Measurements from ENCODE around the gene MDC1. TPM values are rescaled to one million over a fixed set of nuclear protein-coding genes. Genes with fewer than 3 reads are reported as not detected.
A peak's percentile ranks its signal among the peaks of the same experiment; 100 is the strongest.

The MDC1 gene
- total and polyA plus RNA-seq, 2 of the 13 experiments (the other 11 are each of a cell fraction or from before 2014, with no cell fraction given): 8.4 to 14.0 TPM

DNA sequence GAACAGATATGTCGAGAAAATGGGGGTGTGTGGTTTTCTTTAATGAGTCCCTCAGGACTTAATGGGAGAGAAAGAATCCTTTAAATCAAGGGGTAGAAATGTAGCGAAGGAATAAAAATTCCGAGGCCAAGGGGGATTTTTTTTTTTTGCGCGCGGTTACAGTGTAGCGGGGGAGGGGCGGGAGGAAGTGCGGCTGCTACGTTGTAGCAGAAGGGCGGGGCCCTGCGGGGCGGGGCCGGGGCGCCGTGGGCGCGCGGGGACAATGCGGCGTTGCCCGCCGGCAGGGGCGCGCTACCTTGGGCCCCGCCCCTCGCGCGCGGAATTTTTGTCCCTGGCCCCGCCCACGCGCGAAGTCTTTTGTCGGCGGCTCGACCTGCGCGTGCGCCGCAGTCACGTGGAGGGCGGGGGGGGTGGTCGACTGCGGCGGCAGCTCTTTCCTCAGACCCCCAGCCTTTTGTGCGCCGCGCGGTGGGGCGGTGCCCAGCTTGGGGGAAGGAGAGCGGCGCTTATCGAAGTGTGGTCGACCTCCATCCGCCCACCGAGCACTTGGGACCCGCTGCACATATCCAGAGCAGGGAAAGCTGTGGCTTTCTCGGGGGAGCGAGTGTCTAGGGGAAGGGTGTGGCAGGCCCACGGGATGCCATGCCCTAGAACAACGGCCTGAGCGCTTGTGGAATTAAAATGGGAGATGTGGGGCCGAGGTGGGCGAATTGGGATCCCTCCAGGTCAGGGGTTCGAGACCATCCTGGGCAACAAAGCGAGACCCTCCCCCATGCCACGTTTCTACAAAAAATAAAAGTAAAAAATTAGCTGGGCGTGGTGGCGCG, 4.3 kb upstream of the MDC1 start (continued):
- TF ChIP-seq TP53 (CRISPR knock-in tag; conservative IDR thresholded peaks at IDR 0.05) (0 out of 2 replicates have a peak, but pooled peaks have one; percentile 2), ZNF737 (CRISPR knock-in tag; IDR thresholded peaks at IDR 0.05; ENCODE audit: borderline replicate concordance) (no peak), ZNF329 (CRISPR knock-in tag; IDR thresholded peaks at IDR 0.05; ENCODE audit: low read depth) (0 out of 2 replicates have a peak, but pooled peaks have one; percentile 60), SETDB1 (CRISPR knock-in tag; IDR thresholded peaks at IDR 0.05; ENCODE audit: borderline replicate concordance) (no peak), TAF1 (CRISPR knock-in tag; IDR thresholded peaks at IDR 0.05) (peak; percentile 67), GABPA (IDR thresholded peaks at IDR 0.05; ENCODE audit: low read depth, low read length) (peak; percentile 35; the same call in 1 of the 2 replicates), GABPA (CRISPR knock-in tag; IDR thresholded peaks at IDR 0.05; ENCODE audit: low read depth) (peak; percentile 64; the same call in 1 of the 2 replicates), EP300 (IDR thresholded peaks at IDR 0.05; ENCODE audit: low read depth in 2 of 2, low read length in 2 of 2) (no peak; a peak in 1 of 4 replicates), EP300 (CRISPR knock-in tag; IDR thresholded peaks at IDR 0.05; ENCODE audit: borderline replicate concordance) (peak; percentile 52; the same call in 1 of the 2 replicates), TARDBP (CRISPR knock-in tag; IDR thresholded peaks at IDR 0.05) (peak; percentile 80), SMAD9 (CRISPR knock-in tag; IDR thresholded peaks at IDR 0.05) (no peak), IRF2 (CRISPR knock-in tag; IDR thresholded peaks at IDR 0.05) (peak; percentile 78), MIXL1 (CRISPR knock-in tag; IDR thresholded peaks at IDR 0.05) (no peak), CHD2 (IDR thresholded peaks at IDR 0.05; ENCODE audit: low read depth, low read length) (peak; percentile 80), GFI1 (CRISPR knock-in tag; IDR thresholded peaks at IDR 0.05; ENCODE audit: borderline replicate concordance) (no peak), ARNT2 (CRISPR knock-in tag; IDR thresholded peaks at IDR 0.05; ENCODE audit: low read depth) (peak; percentile 69), MYNN (CRISPR knock-in tag; IDR thresholded peaks at IDR 0.05; ENCODE audit: low read depth) (peak; percentile 57; the same call in 1 of the 2 replicates), SP1 (IDR thresholded peaks at IDR 0.05) (no peak), SP1 (CRISPR knock-in tag; IDR thresholded peaks at IDR 0.05) (peak; percentile 92)
- TF ChIP-seq, protein P1, sequence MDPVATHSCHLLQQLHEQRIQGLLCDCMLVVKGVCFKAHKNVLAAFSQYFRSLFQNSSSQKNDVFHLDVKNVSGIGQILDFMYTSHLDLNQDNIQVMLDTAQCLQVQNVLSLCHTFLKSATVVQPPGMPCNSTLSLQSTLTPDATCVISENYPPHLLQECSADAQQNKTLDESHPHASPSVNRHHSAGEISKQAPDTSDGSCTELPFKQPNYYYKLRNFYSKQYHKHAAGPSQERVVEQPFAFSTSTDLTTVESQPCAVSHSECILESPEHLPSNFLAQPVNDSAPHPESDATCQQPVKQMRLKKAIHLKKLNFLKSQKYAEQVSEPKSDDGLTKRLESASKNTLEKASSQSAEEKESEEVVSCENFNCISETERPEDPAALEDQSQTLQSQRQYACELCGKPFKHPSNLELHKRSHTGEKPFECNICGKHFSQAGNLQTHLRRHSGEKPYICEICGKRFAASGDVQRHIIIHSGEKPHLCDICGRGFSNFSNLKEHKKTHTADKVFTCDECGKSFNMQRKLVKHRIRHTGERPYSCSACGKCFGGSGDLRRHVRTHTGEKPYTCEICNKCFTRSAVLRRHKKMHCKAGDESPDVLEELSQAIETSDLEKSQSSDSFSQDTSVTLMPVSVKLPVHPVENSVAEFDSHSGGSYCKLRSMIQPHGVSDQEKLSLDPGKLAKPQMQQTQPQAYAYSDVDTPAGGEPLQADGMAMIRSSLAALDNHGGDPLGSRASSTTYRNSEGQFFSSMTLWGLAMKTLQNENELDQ (CRISPR knock-in tag; IDR thresholded peaks at IDR 0.05; ENCODE audit: borderline replicate concordance): no peak
- TF ChIP-seq, protein P2, sequence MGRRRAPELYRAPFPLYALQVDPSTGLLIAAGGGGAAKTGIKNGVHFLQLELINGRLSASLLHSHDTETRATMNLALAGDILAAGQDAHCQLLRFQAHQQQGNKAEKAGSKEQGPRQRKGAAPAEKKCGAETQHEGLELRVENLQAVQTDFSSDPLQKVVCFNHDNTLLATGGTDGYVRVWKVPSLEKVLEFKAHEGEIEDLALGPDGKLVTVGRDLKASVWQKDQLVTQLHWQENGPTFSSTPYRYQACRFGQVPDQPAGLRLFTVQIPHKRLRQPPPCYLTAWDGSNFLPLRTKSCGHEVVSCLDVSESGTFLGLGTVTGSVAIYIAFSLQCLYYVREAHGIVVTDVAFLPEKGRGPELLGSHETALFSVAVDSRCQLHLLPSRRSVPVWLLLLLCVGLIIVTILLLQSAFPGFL (CRISPR knock-in tag; IDR thresholded peaks at IDR 0.05): no peak
- TF ChIP-seq, protein P3, sequence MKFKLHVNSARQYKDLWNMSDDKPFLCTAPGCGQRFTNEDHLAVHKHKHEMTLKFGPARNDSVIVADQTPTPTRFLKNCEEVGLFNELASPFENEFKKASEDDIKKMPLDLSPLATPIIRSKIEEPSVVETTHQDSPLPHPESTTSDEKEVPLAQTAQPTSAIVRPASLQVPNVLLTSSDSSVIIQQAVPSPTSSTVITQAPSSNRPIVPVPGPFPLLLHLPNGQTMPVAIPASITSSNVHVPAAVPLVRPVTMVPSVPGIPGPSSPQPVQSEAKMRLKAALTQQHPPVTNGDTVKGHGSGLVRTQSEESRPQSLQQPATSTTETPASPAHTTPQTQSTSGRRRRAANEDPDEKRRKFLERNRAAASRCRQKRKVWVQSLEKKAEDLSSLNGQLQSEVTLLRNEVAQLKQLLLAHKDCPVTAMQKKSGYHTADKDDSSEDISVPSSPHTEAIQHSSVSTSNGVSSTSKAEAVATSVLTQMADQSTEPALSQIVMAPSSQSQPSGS (CRISPR knock-in tag; IDR thresholded peaks at IDR 0.05): peak; percentile 59; the same call in 1 of the 2 replicates
- TF ChIP-seq, protein P4, sequence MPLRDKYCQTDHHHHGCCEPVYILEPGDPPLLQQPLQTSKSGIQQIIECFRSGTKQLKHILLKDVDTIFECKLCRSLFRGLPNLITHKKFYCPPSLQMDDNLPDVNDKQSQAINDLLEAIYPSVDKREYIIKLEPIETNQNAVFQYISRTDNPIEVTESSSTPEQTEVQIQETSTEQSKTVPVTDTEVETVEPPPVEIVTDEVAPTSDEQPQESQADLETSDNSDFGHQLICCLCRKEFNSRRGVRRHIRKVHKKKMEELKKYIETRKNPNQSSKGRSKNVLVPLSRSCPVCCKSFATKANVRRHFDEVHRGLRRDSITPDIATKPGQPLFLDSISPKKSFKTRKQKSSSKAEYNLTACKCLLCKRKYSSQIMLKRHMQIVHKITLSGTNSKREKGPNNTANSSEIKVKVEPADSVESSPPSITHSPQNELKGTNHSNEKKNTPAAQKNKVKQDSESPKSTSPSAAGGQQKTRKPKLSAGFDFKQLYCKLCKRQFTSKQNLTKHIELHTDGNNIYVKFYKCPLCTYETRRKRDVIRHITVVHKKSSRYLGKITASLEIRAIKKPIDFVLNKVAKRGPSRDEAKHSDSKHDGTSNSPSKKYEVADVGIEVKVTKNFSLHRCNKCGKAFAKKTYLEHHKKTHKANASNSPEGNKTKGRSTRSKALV (CRISPR knock-in tag; IDR thresholded peaks at IDR 0.05): no peak; the same call in 1 of the 2 replicates

All from HepG2 (cell line).